PC-3 (cell line): ENCODE measurements around the gene PSMB10. TPM values are rescaled to one million over a fixed set of nuclear protein-coding genes. Genes with fewer than 3 reads are reported as not detected.

Source experiments
- ATAC-seq: fragments of 200-7000 bp; cut with Tn5 transposase; 2 replicates; pipeline ENCODE4 v1.9.1; 2020; ENCODE audit warnings: mild to moderate bottlenecking, moderate library complexity
- BruUV-seq: library from RNA; stranded (reverse); fragments of 400-500 nt; replicated peaks from 2 replicates; lab custom pipeline; 2021; lab: Mats Ljungman, UMichigan
- CTCF ChIA-PET: fragments of 300-600 bp; sonication (Branson Sonifier 250); formaldehyde crosslinking; loops from one replicate; lab custom pipeline; 2022; ENCODE audit warnings: antibody characterized with exemption; lab: Charles Lee
- POLR2A ChIA-PET: fragments of 300-600 bp; sonication (Branson Sonifier 250); formaldehyde crosslinking; loops from one replicate; lab custom pipeline; 2022; ENCODE audit warnings: antibody characterized with exemption; ENCODE audit not compliant: unreplicated experiment; lab: Charles Lee
- DNase-seq: peaks from one replicate; pipeline ENCODE4 v3.0.0-alpha.2; 2015
- H2AFZ ChIP-seq: fragments of 300-600 bp; sonication (generic); 2 replicates; pipeline ENCODE4 v1.6.0; 2016; ENCODE audit warnings: antibody characterized with exemption, low read length
- H3F3A ChIP-seq: fragments of 300-600 bp; sonication (generic); one replicate; pipeline ENCODE4 v1.6.0; 2017; ENCODE audit warnings: antibody characterized with exemption, low read length, control low read depth, mild to moderate bottlenecking; ENCODE audit not compliant: unreplicated experiment
- H3K27ac ChIP-seq: fragments of 300-600 bp; sonication (generic); 2 replicates; pipeline ENCODE4 v1.5.1; 2016; ENCODE audit warnings: mild to moderate bottlenecking, low read length
- H3K27me3 ChIP-seq: fragments of 300-600 bp; sonication (generic); 2 replicates; pipeline ENCODE4 v1.6.1; 2016; ENCODE audit warnings: low read length, mixed read lengths
- H3K36me3 ChIP-seq: fragments of 300-600 bp; sonication (generic); 2 replicates; pipeline ENCODE4 v1.6.1; 2016; ENCODE audit warnings: low read depth, mixed run types, low read length, mixed read lengths
- H3K4me1 ChIP-seq: fragments of 300-600 bp; sonication (generic); 2 replicates; pipeline ENCODE4 v1.5.1; 2016; ENCODE audit warnings: low read length; ENCODE audit not compliant: insufficient read depth
- H3K4me2 ChIP-seq: fragments of 300-600 bp; sonication (generic); 2 replicates; pipeline ENCODE4 v1.6.0; 2016; ENCODE audit warnings: low read length
- H3K4me3 ChIP-seq: fragments of 300-600 bp; sonication (generic); 2 replicates; pipeline ENCODE4 v1.5.1; 2016; ENCODE audit warnings: mild to moderate bottlenecking, low read length, mixed read lengths
- H3K79me2 ChIP-seq: fragments of 300-600 bp; sonication (generic); 2 replicates; pipeline ENCODE4 v1.6.1; 2017; ENCODE audit warnings: low read length, mixed read lengths
- H3K9ac ChIP-seq: fragments of 300-600 bp; sonication (generic); 2 replicates; pipeline ENCODE4 v1.6.0; 2016; ENCODE audit warnings: mild to moderate bottlenecking, low read length
- H3K9me2 ChIP-seq: fragments of 300-600 bp; sonication (generic); replicated peaks from 2 replicates; pipeline ENCODE4 v1.6.1; 2016; ENCODE audit warnings: mixed run types, low read length, mixed read lengths
- H3K9me3 ChIP-seq: fragments of 300-600 bp; sonication (generic); 2 replicates; pipeline ENCODE4 v1.6.1; 2016; ENCODE audit warnings: low read length, mixed read lengths
- H4K20me1 ChIP-seq: fragments of 300-600 bp; sonication (generic); 2 replicates; pipeline ENCODE4 v1.6.1; 2016; ENCODE audit warnings: low read length, mixed read lengths
- EZH2 ChIP-seq: fragments of 300-600 bp; sonication (generic); IDR thresholded peaks from one replicate; pipeline ENCODE4 v1.6.1; 2017; ENCODE audit warnings: antibody characterized with exemption, mild to moderate bottlenecking, low read length; ENCODE audit not compliant: unreplicated experiment
- EZH2phosphoT487 ChIP-seq: fragments of 300-600 bp; sonication (generic); IDR thresholded peaks from 2 replicates; pipeline ENCODE4 v1.6.1; 2018; ENCODE audit warnings: mild to moderate bottlenecking, antibody characterized with exemption, low read length, borderline replicate concordance
- intact Hi-C: fragments of 100-400 bp; cut with micrococcal nuclease; formaldehyde crosslinking; loops from 2 replicates; pipeline ENCODE4 v1.9.0; 2023
- total RNA-seq: library from RNA; depleted of rRNA; stranded (reverse); fragments of >200 nt; gene quantifications from 2 replicates; pipeline ENCODE4 v1.2.3, GENCODE V29; 2014
- TF ChIP-seq, protein P1 (sequence below): fragments of 300-600 bp; sonication (generic); conservative IDR thresholded peaks from 2 replicates; pipeline ENCODE4 v1.5.1; 2017; ENCODE audit warnings: antibody characterized with exemption, low read depth, mild to moderate bottlenecking, low read length

The PSMB10 gene
- total RNA-seq, 1 experiment from 2014 or later: 52.0 TPM

DNA sequence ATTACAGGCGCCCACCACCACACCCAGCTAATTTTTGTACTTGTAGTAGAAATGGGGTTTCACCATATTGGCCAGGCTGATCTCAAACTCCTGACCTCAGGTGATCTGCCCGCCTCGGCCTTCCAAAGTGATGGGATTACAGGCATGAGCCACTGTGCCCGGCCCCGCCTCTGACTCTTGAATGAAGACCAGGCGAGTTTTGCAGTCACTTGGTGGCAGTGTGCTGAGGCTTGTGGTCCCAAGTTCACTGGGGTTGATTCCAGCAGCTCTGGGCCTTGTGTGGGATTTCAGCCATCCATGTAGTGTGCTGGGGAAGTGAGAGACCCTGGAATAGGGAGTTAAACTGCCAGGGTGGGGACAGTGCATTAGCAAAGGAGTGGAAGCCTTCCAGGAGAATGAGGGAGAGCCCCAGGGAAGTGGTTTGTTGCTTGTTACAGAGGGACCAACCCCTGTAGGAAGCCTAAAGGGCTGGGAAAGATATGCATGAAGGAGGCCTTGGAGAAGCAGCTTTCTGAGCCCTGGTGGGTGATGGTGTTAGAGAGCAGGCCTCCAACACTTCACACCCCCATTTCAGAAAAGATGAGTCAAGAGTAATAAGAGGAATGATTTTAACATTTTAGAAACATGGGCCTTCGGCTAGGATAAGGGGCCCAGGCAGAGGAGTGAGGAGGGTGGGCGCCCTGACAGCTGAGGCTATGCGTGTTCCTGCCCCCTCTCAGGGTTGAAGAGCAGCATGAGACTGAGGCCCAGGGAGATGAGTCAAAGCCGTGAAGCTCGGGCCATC is 29.1 kb downstream of the PSMB10 start:
- H3K4me3 ChIP-seq: no peak overlapping the region
- no peak overlapping the region for H2AFZ ChIP-seq
- no peak overlapping the region for H3K9ac ChIP-seq
- no peaks in the 10 kb centered on the region for H3F3A ChIP-seq
- no peak for ATAC-seq
- ChIA-PET POLR2A (no interaction called here), CTCF (no interaction called here)
- no peaks in the 10 kb centered on the region for H3K27me3 ChIP-seq
- H3K4me2 ChIP-seq: no peak overlapping the region
- no peak for DNase-seq
- H3K9me2 ChIP-seq: no peaks in the 10 kb centered on the region
- no peak for TF ChIP-seq EZH2
- no peak for TF ChIP-seq EZH2phosphoT487
- TF ChIP-seq, protein P1, sequence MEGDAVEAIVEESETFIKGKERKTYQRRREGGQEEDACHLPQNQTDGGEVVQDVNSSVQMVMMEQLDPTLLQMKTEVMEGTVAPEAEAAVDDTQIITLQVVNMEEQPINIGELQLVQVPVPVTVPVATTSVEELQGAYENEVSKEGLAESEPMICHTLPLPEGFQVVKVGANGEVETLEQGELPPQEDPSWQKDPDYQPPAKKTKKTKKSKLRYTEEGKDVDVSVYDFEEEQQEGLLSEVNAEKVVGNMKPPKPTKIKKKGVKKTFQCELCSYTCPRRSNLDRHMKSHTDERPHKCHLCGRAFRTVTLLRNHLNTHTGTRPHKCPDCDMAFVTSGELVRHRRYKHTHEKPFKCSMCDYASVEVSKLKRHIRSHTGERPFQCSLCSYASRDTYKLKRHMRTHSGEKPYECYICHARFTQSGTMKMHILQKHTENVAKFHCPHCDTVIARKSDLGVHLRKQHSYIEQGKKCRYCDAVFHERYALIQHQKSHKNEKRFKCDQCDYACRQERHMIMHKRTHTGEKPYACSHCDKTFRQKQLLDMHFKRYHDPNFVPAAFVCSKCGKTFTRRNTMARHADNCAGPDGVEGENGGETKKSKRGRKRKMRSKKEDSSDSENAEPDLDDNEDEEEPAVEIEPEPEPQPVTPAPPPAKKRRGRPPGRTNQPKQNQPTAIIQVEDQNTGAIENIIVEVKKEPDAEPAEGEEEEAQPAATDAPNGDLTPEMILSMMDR: no peak
- no peak overlapping the region for H3K27ac ChIP-seq
- H3K36me3 ChIP-seq: no peaks in the 10 kb centered on the region
- no peaks in the 10 kb centered on the region for H3K4me1 ChIP-seq
- no TSS peak for BruUV-seq
- H3K79me2 ChIP-seq: no peaks in the 10 kb centered on the region
- no peaks in the 10 kb centered on the region for H3K9me3 ChIP-seq
- intact Hi-C loops: no loop called here
- H4K20me1 ChIP-seq: no peaks in the 10 kb centered on the region

DNA sequence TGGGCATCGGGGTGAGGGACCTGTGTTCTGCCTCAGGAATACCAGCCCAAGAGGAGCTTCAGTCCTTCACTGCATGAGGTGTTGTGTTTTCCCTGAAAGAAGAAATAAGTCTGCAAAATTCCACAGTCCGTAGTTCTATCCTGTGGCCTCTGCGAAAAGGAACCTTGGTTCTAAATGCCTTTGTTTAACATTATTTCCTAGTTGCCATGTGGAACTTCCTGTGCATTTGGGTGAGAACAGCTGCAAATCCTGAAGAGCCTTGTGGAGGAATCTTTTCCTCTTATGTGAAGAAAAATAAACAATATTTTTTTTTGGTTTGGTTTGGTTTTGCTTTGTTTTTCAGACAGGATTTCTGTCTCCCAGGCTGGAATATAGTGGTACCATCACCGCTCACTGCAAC is 33.8 kb downstream of the PSMB10 start:
- Histone ChIP-seq H3K9me2 (no peaks in the 10 kb centered on the region), H4K20me1 (no peaks in the 10 kb centered on the region), H3K4me1 (no peaks in the 10 kb centered on the region), H2AFZ (no peak overlapping the region), H3K4me3 (no peak overlapping the region), H3K9ac (no peak overlapping the region), H3F3A (no peaks in the 10 kb centered on the region), H3K79me2 (no peaks in the 10 kb centered on the region), H3K4me2 (no peak overlapping the region), H3K27me3 (no peaks in the 10 kb centered on the region), H3K9me3 (no peaks in the 10 kb centered on the region), H3K36me3 (no peaks in the 10 kb centered on the region), H3K27ac (no peak overlapping the region)
- no TSS peak for BruUV-seq
- CTCF ChIA-PET: no interaction called here
- TF ChIP-seq EZH2phosphoT487: no peak
- TF ChIP-seq, protein P1: no peak
- TF ChIP-seq EZH2: no peak
- DNase-seq (no peak), ATAC-seq (no peak)
- POLR2A ChIA-PET: no interaction called here
- intact Hi-C loops: no loop called here

DNA sequence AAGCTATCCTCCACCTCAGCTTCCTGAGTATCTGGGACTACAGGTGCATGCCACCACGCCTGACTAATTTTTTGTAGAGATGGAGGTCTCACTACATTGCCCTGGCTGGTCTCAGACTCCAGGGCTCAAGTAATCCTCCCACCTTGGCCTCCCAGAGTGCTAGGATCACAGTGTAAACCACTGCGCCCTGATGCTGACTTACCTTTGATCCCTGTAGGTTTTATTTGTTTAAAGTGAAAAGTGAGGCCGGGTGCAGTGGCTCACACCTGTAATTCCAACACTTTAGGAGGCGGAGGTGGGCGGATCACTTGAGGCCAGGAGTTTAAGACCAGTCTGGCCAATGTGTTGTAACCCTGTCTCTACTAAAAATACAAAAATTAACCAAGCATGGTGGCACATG is 34.9 kb downstream of the PSMB10 start:
- ATAC-seq: no peak
- ChIA-PET POLR2A (no interaction called here), CTCF (no interaction called here)
- Histone ChIP-seq H3K9ac (no peak overlapping the region), H3K27ac (no peak overlapping the region), H4K20me1 (no peaks in the 10 kb centered on the region), H3K9me3 (no peaks in the 10 kb centered on the region), H3K79me2 (peaks cover 10% of the 10 kb centered on the region), H3F3A (no peaks in the 10 kb centered on the region), H3K9me2 (no peaks in the 10 kb centered on the region), H3K4me3 (no peak overlapping the region), H3K36me3 (no peaks in the 10 kb centered on the region), H3K4me1 (no peaks in the 10 kb centered on the region), H3K4me2 (no peak overlapping the region), H2AFZ (no peak overlapping the region), H3K27me3 (no peaks in the 10 kb centered on the region)
- TF ChIP-seq EZH2phosphoT487 (no peak), EZH2 (no peak)
- TF ChIP-seq, protein P1: no peak
- no TSS peak for BruUV-seq
- DNase-seq: no peak
- intact Hi-C loops: no loop called here
